ENCODE data around the gene RBM44.
A peak's percentile ranks its signal among the peaks of the same experiment; 100 is the strongest.

Gene RBM44

GRCh38 chr2:237868631-237869342 is 70.2 kb downstream of the RBM44 start:
- H3K4me1 Mint-ChIP-seq: peaks cover 38% of the 10 kb centered on the region
- no peaks in the 10 kb centered on the region for H3K36me3 Mint-ChIP-seq (ENCODE audit: low read depth)
- H3K27ac Mint-ChIP-seq: peak overlapping the region in 1 of 3 experiments; percentile 38
- no peaks in the 10 kb centered on the region for H3K9me3 Mint-ChIP-seq
- no peak for TF ChIP-seq CTCF (IDR thresholded peaks at IDR 0.05; ENCODE audit: unreplicated experiment in 3 of 3)
- no peak overlapping the region for H3K4me3 Mint-ChIP-seq
- H3K27me3 Mint-ChIP-seq (ENCODE audit: low read depth): peaks cover 19% of the 10 kb centered on the region

GRCh38 chr2:237869343-237870102 is 70.9 kb downstream of the RBM44 start:
- H3K9me3 Mint-ChIP-seq: no peaks in the 10 kb centered on the region
- H3K27ac Mint-ChIP-seq: no peak overlapping the region
- peaks cover 15% of the 10 kb centered on the region for H3K27me3 Mint-ChIP-seq (ENCODE audit: low read depth)
- no peak for TF ChIP-seq CTCF (IDR thresholded peaks at IDR 0.05; ENCODE audit: unreplicated experiment in 3 of 3)
- no peak overlapping the region for H3K4me3 Mint-ChIP-seq
- peaks cover 38% of the 10 kb centered on the region for H3K4me1 Mint-ChIP-seq
- no peaks in the 10 kb centered on the region for H3K36me3 Mint-ChIP-seq (ENCODE audit: low read depth)

- Mint-ChIP-seq H3K27me3 (ENCODE audit: low read depth) (peaks cover 10% of the 10 kb centered on the region), H3K9me3 (no peaks in the 10 kb centered on the region), H3K4me1 (peaks cover 38% of the 10 kb centered on the region), H3K27ac (no peak overlapping the region), H3K4me3 (no peak overlapping the region), H3K36me3 (ENCODE audit: low read depth) (no peaks in the 10 kb centered on the region)
- TF ChIP-seq CTCF (IDR thresholded peaks at IDR 0.05; ENCODE audit: unreplicated experiment in 3 of 3): no peak
These were observed 71.5 kb downstream of the RBM44 start for GRCh38 chr2:237870126-237870525.

- peaks cover 31% of the 10 kb centered on the region for H3K4me1 Mint-ChIP-seq
- H3K27me3 Mint-ChIP-seq (ENCODE audit: low read depth): peaks cover 4% of the 10 kb centered on the region
- H3K9me3 Mint-ChIP-seq: no peaks in the 10 kb centered on the region
- H3K4me3 Mint-ChIP-seq: no peak overlapping the region
- no peak overlapping the region for H3K27ac Mint-ChIP-seq
- TF ChIP-seq CTCF (IDR thresholded peaks at IDR 0.05; ENCODE audit: unreplicated experiment in 3 of 3): no peak
- H3K36me3 Mint-ChIP-seq (ENCODE audit: low read depth): no peaks in the 10 kb centered on the region
These were observed 72.4 kb downstream of the RBM44 start for GRCh38 chr2:237870754-237871651.

- Mint-ChIP-seq H3K9me3 (no peaks in the 10 kb centered on the region), H3K4me3 (no peak overlapping the region), H3K27me3 (ENCODE audit: low read depth) (peaks cover 4% of the 10 kb centered on the region), H3K36me3 (ENCODE audit: low read depth) (no peaks in the 10 kb centered on the region), H3K27ac (no peak overlapping the region), H3K4me1 (peaks cover 25% of the 10 kb centered on the region)
- TF ChIP-seq CTCF (IDR thresholded peaks at IDR 0.05; ENCODE audit: unreplicated experiment in 3 of 3): no peak
These were observed 73.8 kb downstream of the RBM44 start for GRCh38 chr2:237872178-237872887.
